NCI-H1930 (cell line): ENCODE data around the gene SLC9B1.

Experiments
- DNase-seq, 2 experiments: peaks; one replicate each; lab custom pipeline; 2025; lab: John Stamatoyannopoulos, UW

SLC9B1 gene, protein sequence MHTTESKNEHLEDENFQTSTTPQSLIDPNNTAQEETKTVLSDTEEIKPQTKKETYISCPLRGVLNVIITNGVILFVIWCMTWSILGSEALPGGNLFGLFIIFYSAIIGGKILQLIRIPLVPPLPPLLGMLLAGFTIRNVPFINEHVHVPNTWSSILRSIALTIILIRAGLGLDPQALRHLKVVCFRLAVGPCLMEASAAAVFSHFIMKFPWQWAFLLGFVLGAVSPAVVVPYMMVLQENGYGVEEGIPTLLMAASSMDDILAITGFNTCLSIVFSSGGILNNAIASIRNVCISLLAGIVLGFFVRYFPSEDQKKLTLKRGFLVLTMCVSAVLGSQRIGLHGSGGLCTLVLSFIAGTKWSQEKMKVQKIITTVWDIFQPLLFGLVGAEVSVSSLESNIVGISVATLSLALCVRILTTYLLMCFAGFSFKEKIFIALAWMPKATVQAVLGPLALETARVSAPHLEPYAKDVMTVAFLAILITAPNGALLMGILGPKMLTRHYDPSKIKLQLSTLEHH

GRCh38 chr4:103019308-103020124 lies at the start of gene SLC9B1:
SLC9B1 (minus strand) TSS chr4:103019705; CDS start chr4:102991711, 27,994 bp downstream.
- peak; percentile 85 to 87 for DNase-seq

- no peak for DNase-seq
Measured at GRCh38 chr4:103067841-103068547, 48.5 kb upstream of the SLC9B1 start.

- no peak for DNase-seq
Measured at GRCh38 chr4:103060453-103061148, 41.1 kb upstream of the SLC9B1 start.

GRCh38 chr4:103054030-103054429 lies 34.5 kb upstream of the SLC9B1 start:
- DNase-seq, result no peak

GRCh38 chr4:103052779-103053178 lies 33.3 kb upstream of the SLC9B1 start:
- DNase-seq, result no peak

GRCh38 chr4:103052145-103052544 lies 32.6 kb upstream of the SLC9B1 start:
- no peak for DNase-seq

GRCh38 chr4:103050736-103051436 lies 31.4 kb upstream of the SLC9B1 start:
- DNase-seq, result no peak

DNA sequence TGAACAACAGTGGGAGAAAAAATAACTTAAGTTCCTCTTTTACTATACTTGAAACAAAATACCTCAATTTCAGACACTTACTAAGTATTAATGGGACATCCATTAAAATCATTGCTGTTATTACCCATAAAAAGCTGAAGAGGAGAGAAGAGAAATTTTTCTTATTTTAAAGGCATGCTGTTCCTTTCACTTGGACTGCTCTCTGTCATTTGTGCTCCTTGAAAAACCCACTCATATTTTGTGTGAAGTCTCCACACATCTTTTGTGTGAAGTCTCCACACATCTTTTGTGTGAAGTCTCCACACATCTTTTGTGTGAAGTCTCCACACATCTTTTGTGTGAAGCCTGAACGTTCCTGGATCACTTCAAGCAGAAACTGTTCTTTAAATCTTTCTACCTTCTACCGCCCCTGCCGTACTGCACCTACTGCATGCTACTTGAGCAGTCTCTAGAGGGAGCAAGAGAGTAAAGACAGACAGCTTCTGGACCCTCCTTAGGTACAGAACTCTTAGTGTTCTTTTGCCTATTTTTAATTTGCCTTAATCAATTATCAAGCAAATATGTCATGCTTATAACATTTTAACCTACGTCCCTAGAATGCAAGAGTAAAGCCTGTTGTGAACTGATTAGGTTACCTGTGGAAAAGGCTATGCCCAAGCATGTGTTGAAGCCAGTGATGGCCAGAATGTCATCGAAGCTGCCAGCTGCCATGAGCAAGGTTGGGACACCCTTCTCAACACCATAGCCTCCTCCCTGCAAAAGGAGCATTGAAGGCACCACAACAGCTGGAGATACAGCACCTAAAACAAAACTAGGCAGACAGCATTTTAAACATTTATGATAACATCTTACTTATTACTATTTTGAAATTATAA lies 27.1 kb upstream of the SLC9B1 start:
- no peak for DNase-seq

- DNase-seq, result no peak
Measured at GRCh38 chr4:103044183-103044582, 24.7 kb upstream of the SLC9B1 start.

DNA sequence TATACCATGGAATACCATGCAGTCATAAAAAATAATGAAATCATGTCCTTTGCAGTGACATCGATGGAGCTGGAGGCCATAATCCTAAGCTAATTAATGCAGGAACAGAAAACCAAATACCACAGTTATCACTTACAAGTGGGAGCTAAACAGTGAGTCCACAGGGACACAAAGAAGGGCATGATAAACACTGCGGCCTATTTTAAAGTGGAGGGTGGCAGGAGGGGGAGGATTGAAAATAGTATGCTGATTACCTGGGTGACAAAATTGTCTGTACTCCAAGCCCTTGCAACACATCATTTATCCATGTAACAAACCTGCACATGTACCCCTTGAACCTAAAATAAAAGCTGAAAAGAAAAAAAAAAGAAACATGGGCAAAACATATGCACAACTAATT lies 16.7 kb upstream of the SLC9B1 start:
- no peak for DNase-seq

DNA sequence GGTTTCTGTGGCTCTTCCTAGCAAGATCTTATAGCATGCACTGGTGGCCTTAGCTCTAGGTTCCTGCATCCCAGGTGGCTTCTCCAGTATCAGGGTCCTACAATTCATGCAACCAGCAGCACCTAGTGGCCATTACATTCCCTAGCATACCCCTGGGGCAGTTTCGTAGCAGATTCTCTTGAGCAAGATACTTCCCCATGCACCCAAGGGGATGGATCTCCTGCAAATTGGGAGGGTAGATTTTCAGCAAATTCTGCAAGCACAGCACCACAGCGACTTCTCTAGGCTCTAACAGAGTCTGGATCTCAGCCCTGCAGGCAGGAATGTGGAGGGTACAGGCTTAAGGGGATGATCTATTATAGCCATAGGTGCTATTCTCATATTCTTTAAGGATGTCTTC lies 13.1 kb upstream of the SLC9B1 start:
- no peak for DNase-seq

GRCh38 chr4:103030791-103031190 lies 11.3 kb upstream of the SLC9B1 start:
- no peak for DNase-seq

DNA sequence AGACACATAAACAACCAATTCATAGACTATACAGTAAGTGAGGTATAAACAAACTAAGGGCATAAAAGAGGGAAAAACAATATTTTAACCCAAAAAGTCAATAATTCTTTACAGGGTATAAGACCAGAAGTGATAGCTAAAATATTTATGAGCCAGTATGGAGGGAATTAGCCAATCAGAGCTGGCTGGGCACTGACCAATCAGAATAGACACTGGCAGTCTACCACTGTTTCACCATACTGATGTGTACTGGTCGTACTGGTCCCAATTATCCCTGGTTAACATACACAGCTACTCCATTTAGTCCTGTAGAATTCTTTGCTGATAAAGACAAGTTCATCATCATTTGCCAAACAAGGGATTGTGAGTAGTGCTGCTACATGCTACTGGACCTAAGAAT lies 9.8 kb upstream of the SLC9B1 start:
- DNase-seq, result no peak

GRCh38 chr4:103026868-103027267 lies 7.4 kb upstream of the SLC9B1 start:
- no peak for DNase-seq

DNA sequence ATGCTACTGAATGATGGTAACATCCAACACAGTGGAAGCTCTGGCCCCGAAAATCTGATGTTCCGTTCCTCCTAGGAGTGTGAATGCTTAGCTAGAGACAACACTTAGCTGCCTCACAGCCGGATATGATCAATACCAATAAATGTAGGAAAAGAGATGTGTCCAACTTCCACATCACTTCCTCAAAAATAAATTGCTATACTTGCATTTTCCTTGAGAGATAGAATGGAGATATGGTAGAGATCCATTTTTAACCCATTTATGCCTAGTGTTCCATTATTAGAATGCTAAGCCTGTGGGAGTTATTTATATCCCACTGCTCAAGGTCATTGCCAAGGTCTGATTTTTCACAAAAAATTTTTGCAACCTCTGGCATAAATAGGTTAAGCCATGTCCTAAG lies 5.5 kb upstream of the SLC9B1 start:
- no peak for DNase-seq

GRCh38 chr4:103021120-103021519 lies 1.6 kb upstream of the SLC9B1 start:
- DNase-seq, result no peak

DNA sequence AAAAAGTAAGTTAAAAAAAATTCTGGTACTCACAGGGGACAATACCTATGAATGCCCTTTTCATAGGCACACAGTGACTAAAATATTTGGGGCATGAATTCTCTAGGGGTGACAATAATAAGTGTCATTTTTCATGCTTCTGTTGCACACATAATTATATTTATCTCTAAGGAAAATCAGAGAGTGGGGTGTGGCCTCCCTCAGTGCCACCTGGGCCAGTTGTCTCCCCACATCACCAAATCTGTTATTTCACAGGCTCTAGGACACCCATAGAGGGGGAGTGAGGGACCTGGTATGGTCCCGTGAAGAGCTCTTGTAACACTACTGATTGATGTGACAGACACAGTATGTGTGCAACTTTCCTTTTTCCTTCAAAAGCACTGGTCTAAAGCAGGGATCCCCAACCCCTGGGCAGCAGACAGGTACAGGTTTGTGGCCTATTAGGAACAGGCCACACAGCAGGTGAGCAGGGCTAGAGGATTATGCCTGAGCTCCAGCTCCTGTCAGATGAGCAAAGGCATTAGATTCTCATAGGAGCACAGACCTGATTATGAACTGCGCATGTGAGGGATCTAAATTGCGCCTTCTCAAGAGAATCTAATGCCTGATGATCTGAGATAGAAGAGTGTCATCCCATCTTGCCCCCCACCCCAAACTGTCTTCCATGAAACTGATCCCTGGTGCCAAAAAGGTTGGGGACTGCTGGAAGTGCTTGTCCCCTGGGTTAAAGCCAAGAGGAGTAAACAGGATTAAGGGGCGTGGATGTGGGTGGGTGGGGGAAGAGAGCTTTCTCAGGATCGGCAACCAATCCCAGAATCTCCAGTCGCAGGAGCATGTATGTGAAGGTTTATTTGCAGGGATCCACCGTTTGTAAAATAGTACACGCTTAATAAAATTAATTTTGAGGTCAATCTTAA lies 856 bp downstream of the SLC9B1 start:
- DNase-seq, result no peak

DNA sequence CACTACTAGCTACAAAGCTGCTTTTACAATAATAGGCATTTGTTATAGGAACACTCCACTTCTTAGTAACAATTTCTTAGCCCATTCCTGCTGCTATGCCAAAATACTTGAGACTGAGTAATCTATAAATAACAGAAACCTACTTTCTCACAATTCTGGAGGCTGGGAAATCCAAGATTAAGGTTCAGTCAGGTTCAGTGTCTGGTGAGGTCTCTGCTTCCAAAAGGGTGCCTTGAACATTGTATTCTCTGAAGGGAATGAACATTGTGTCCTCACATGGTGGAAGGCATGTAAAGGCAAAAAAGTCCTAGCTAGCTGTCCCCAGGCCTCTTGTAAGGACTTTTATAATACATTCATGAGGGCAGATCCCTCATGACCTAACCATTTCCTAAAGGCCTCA lies 7.0 kb downstream of the SLC9B1 start:
- no peak for DNase-seq

- no peak for DNase-seq
Measured at GRCh38 chr4:103012060-103012459, 7.4 kb downstream of the SLC9B1 start.
